Endothelial cell of umbilical vein (primary cell): ENCODE measurements around the gene FGFR4.

Experiments used
- CTCF ChIP-seq, 2 donors: IDR thresholded peaks; 1 replicate in 1 of 2; 2 replicates in 1 of 2; pipeline ENCODE4 v1.5.1; 2011; ENCODE audit warnings: low read length in 2 of 2, mild to moderate bottlenecking in 2 of 2, moderate library complexity in 2 of 2, control low read depth in 1 of 2, inconsistent platforms in 1 of 2, low read depth in 1 of 2; ENCODE audit not compliant: insufficient read depth in 1 of 2; ENCODE audit errors: extremely low read depth in 1 of 2
- EZH2 ChIP-seq: IDR thresholded peaks from 2 replicates; pipeline ENCODE4 v1.6.1; 2012; ENCODE audit warnings: borderline replicate concordance, low read depth, mild to moderate bottlenecking, moderate library complexity, low read length, inconsistent platforms; ENCODE audit not compliant: severe bottlenecking
- FOS ChIP-seq: IDR thresholded peaks from 2 replicates; pipeline ENCODE4 v1.6.1; 2011; ENCODE audit warnings: mild to moderate bottlenecking, low read length, moderate library complexity, borderline replicate concordance; ENCODE audit not compliant: insufficient read depth
- JUN ChIP-seq: IDR thresholded peaks from 2 replicates; pipeline ENCODE4 v1.6.1; 2011; ENCODE audit warnings: borderline replicate concordance, low read depth; ENCODE audit not compliant: insufficient read length, insufficient read depth
- MAX ChIP-seq: IDR thresholded peaks from 2 replicates; pipeline ENCODE4 v1.6.1; 2011; ENCODE audit not compliant: insufficient read depth, insufficient read length
- MYC ChIP-seq: IDR thresholded peaks from one replicate; pipeline ENCODE4 v1.6.1; 2011; ENCODE audit warnings: mild to moderate bottlenecking, low read depth, low read length
- POLR2A ChIP-seq: IDR thresholded peaks from 2 replicates; pipeline ENCODE4 v1.6.1; 2012; ENCODE audit warnings: low read depth, mild to moderate bottlenecking, control low read depth, low read length
- POLR2AphosphoS5 ChIP-seq: IDR thresholded peaks from 2 replicates; pipeline ENCODE4 v1.6.1; 2012; ENCODE audit warnings: low read depth, mild to moderate bottlenecking, control low read depth, low read length, moderate library complexity; ENCODE audit not compliant: insufficient read depth

- TF ChIP-seq POLR2A (no peak), CTCF (IDR thresholded peaks at IDR 0.05; ENCODE audit: extremely low read depth in 1 of 2, insufficient read depth in 1 of 2, low read depth in 1 of 2, low read length in 2 of 2) (no peak), MAX (no peak), JUN (no peak), POLR2AphosphoS5 (no peak), EZH2 (no peak), MYC (no peak), FOS (no peak)
Observed at GRCh38 chr5:177091232-177091631, 4.5 kb downstream of the FGFR4 start.
